ENCODE results near the gene GPC5.

The GPC5 gene

DNA sequence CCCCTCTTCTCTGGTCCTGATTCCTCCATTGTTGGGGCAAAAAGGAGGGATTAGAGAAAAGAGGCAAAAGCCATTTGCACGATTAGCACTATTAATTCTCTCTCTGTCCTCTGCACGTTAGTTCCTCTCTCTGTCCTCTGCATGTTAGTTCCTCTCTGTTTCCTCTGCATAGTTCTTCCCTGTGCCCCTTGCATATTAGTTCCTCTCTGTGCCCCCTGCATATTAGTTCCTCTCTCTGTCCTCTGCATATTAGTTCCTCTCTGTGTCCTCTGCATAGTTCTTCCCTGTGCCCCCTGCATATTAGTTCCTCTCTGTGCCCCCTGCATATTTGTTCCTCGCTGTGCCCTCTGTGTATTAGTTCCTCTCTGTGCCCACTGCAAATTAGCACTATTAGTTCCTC, 981.0 kb downstream of the GPC5 start:
- TF ChIP-seq YY1 (IDR thresholded peaks at IDR 0.05; ENCODE audit: low read depth) = no peak
- no peak for TF ChIP-seq EP300 (IDR thresholded peaks at IDR 0.05; ENCODE audit: borderline replicate concordance)
- no peak for TF ChIP-seq USF1 (IDR thresholded peaks at IDR 0.05)
- no peak for TF ChIP-seq MAX (IDR thresholded peaks at IDR 0.05)
- no peak for TF ChIP-seq RAD21 (IDR thresholded peaks at IDR 0.05; ENCODE audit: low read depth)

DNA sequence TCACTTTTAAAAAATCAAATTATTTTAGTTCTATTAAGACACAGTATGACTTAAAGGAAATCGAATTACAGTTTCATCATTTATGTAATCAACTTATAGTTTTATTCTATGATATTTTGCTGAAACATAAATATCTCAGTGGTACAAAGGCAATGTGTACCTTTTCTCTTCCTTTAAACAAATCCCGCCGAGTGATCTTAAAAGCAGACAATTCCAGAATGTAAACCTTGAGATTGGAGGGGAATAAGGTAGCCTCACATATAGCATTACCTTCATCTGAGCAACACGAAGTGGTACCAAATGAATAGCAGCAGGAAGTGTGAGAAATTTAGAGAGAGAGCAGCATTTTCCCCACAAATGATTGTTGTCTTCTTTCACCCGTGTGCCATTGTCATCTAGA, 986.0 kb downstream of the GPC5 start:
- no peak for TF ChIP-seq TAF1 (IDR thresholded peaks at IDR 0.05; ENCODE audit: low read depth)
- no peak for TF ChIP-seq EP300 (IDR thresholded peaks at IDR 0.05; ENCODE audit: borderline replicate concordance)
- no peak for TF ChIP-seq CEBPB (IDR thresholded peaks at IDR 0.05)
- TF ChIP-seq EGR1 (IDR thresholded peaks at IDR 0.05) = no peak
- no peak for TF ChIP-seq NFIC (IDR thresholded peaks at IDR 0.05)
- TF ChIP-seq MAX (IDR thresholded peaks at IDR 0.05) = no peak
- TF ChIP-seq FOXM1 (IDR thresholded peaks at IDR 0.05; ENCODE audit: borderline replicate concordance, low read depth) = no peak
- TF ChIP-seq USF1 (IDR thresholded peaks at IDR 0.05) = no peak
- TF ChIP-seq, protein P1, sequence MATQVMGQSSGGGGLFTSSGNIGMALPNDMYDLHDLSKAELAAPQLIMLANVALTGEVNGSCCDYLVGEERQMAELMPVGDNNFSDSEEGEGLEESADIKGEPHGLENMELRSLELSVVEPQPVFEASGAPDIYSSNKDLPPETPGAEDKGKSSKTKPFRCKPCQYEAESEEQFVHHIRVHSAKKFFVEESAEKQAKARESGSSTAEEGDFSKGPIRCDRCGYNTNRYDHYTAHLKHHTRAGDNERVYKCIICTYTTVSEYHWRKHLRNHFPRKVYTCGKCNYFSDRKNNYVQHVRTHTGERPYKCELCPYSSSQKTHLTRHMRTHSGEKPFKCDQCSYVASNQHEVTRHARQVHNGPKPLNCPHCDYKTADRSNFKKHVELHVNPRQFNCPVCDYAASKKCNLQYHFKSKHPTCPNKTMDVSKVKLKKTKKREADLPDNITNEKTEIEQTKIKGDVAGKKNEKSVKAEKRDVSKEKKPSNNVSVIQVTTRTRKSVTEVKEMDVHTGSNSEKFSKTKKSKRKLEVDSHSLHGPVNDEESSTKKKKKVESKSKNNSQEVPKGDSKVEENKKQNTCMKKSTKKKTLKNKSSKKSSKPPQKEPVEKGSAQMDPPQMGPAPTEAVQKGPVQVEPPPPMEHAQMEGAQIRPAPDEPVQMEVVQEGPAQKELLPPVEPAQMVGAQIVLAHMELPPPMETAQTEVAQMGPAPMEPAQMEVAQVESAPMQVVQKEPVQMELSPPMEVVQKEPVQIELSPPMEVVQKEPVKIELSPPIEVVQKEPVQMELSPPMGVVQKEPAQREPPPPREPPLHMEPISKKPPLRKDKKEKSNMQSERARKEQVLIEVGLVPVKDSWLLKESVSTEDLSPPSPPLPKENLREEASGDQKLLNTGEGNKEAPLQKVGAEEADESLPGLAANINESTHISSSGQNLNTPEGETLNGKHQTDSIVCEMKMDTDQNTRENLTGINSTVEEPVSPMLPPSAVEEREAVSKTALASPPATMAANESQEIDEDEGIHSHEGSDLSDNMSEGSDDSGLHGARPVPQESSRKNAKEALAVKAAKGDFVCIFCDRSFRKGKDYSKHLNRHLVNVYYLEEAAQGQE (IDR thresholded peaks at IDR 0.05; ENCODE audit: low read depth) = no peak
- TF ChIP-seq TCF12 (IDR thresholded peaks at IDR 0.05; ENCODE audit: low read depth) = no peak
- TF ChIP-seq ZBTB7A (IDR thresholded peaks at IDR 0.05; ENCODE audit: low read depth) = no peak
- no peak for TF ChIP-seq YY1 (IDR thresholded peaks at IDR 0.05; ENCODE audit: low read depth)
- TF ChIP-seq RAD21 (IDR thresholded peaks at IDR 0.05; ENCODE audit: low read depth) = no peak
- no peak for TF ChIP-seq TEAD4 (IDR thresholded peaks at IDR 0.05)
- TF ChIP-seq CREB1 (IDR thresholded peaks at IDR 0.05; ENCODE audit: low read depth) = no peak

GRCh38 chr13:92387245-92387644, 988.8 kb downstream of the GPC5 start:
- TF ChIP-seq EGR1 (IDR thresholded peaks at IDR 0.05) (no peak), NFIC (IDR thresholded peaks at IDR 0.05) (no peak), CREB1 (IDR thresholded peaks at IDR 0.05; ENCODE audit: low read depth) (no peak), TCF12 (IDR thresholded peaks at IDR 0.05; ENCODE audit: low read depth) (no peak), YY1 (IDR thresholded peaks at IDR 0.05; ENCODE audit: low read depth) (no peak), EP300 (IDR thresholded peaks at IDR 0.05; ENCODE audit: borderline replicate concordance) (no peak), RAD21 (IDR thresholded peaks at IDR 0.05; ENCODE audit: low read depth) (no peak), ZBTB7A (IDR thresholded peaks at IDR 0.05; ENCODE audit: low read depth) (no peak), TAF1 (IDR thresholded peaks at IDR 0.05; ENCODE audit: low read depth) (no peak), TEAD4 (IDR thresholded peaks at IDR 0.05) (no peak), USF1 (IDR thresholded peaks at IDR 0.05) (no peak), FOXM1 (IDR thresholded peaks at IDR 0.05; ENCODE audit: borderline replicate concordance, low read depth) (no peak)
- TF ChIP-seq, protein P1 (IDR thresholded peaks at IDR 0.05; ENCODE audit: low read depth) = no peak

GRCh38 chr13:92390217-92390616, 991.8 kb downstream of the GPC5 start:
- TF ChIP-seq CEBPB (IDR thresholded peaks at IDR 0.05) (no peak), TEAD4 (IDR thresholded peaks at IDR 0.05) (no peak), MAX (IDR thresholded peaks at IDR 0.05) (no peak), ZBTB7A (IDR thresholded peaks at IDR 0.05; ENCODE audit: low read depth) (no peak), RAD21 (IDR thresholded peaks at IDR 0.05; ENCODE audit: low read depth) (no peak), EP300 (IDR thresholded peaks at IDR 0.05; ENCODE audit: borderline replicate concordance) (no peak), TAF1 (IDR thresholded peaks at IDR 0.05; ENCODE audit: low read depth) (no peak)

- TF ChIP-seq RAD21 (IDR thresholded peaks at IDR 0.05; ENCODE audit: low read depth) = no peak
- TF ChIP-seq TAF1 (IDR thresholded peaks at IDR 0.05; ENCODE audit: low read depth) = no peak
- TF ChIP-seq, protein P1 (IDR thresholded peaks at IDR 0.05; ENCODE audit: low read depth) = no peak
Observed at GRCh38 chr13:92403606-92404005, 1005.2 kb downstream of the GPC5 start.
